ENCODE measurements around the gene TAPBPL.
"Not testable (repeated sequence)": the region's sequence is repeated elsewhere in the genome, so short reads cannot be mapped to it uniquely, and the experiment has no call there.

Gene TAPBPL

DNA sequence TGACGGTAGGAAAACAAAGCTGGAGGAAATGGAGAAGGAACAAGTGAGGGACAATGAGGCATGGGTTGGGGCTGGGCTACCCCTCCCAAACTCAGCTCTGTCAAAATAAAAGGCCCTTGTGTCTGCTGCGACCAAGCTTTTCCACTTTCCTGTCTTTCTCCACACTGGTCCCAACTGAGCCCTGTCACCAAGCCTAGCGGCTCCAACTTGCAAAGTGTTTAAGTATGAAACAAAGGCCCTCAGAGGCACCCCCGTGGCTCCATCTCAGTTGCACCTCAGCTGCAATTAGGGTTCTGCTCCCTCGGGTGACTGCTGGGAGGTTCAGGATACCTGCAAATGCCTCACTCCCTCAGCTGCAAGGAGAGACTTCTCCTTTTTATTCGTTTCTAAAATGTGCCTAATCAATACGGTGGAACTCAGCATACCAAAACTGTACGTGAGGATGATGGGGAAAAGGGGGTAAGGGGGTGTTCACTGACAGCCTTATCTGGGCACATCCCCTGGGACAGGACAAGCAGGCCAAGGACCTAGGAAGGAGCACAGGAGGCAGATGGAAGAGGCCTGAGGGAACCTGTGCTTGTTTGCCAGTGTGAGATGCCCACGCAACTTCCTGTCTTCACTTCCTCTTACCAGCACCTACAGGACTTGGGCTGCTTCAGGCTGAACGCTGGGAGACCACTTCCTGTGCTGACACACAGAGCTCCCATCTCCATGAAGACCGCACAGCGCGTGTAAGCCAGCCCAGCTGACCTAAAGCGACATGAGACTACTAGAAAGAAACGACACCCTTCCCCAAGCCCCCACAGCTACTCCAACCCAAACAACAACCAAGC lies 9.8 kb downstream of the TAPBPL start:
- peak; percentile 93 for ATAC-seq (replicated peaks)
- H3K27me3 Mint-ChIP-seq = no peaks in the 10 kb centered on the region
- peaks cover 67 to 73% of the 10 kb centered on the region in 2 donors for H3K4me1 Mint-ChIP-seq (ENCODE audit: low read depth in 2 of 2)
- peak; percentile 72 to 73 (median 73) for DNase-seq
- peak overlapping the region; percentile 73 to 83 for H3K4me3 Mint-ChIP-seq
- H3K36me3 Mint-ChIP-seq (ENCODE audit: insufficient read depth) = peaks cover 94% of the 10 kb centered on the region
- H3K27ac Mint-ChIP-seq = peak overlapping the region; percentile 97
- no peaks in the 10 kb centered on the region for H3K9me3 Mint-ChIP-seq

DNA sequence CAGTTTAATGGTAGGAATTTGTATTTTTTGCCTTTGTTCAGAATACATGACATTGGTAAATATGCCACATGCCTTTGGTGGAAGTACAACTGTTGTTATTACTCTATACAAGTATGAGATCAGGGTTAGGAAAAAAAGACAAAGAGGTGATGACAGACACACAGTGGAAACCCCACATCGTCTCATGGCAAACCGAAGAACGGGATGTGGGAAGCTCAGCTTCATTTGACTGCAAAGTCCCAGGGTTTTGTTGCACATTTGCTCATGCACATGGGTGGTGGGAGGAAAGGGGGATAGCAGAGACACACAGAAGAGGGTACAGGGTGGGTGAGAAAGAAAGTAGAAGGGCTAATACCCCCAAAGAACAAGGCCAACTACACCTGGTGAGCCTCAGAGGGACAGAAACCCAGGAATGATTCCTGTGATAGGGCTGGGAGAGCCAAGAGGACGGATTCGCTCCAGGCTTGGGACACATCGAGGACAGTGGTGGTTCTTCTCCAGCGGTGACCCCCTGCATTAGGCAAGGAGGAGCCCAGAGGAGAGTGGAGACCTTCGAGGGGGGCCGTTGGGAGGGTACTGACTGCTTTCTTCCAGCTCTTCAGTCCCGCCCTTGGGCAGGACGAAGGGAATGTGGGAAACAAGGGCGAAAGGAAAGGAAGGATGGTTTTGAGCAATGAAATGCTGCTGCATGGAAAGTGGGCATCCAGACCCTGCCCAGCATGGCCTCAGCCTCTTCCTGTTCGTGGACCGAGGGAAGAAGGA lies 10.6 kb downstream of the TAPBPL start:
- Mint-ChIP-seq H3K27ac (peak overlapping the region; percentile 97), H3K27me3 (no peaks in the 10 kb centered on the region), H3K4me1 (ENCODE audit: low read depth in 2 of 2) (peaks cover 71 to 73% of the 10 kb centered on the region in 2 donors), H3K36me3 (ENCODE audit: insufficient read depth) (peaks cover 90% of the 10 kb centered on the region), H3K4me3 (peak overlapping the region; percentile 73 to 83), H3K9me3 (no peaks in the 10 kb centered on the region)
- ATAC-seq (replicated peaks) = peak; percentile 35
- DNase-seq = no peak

DNA sequence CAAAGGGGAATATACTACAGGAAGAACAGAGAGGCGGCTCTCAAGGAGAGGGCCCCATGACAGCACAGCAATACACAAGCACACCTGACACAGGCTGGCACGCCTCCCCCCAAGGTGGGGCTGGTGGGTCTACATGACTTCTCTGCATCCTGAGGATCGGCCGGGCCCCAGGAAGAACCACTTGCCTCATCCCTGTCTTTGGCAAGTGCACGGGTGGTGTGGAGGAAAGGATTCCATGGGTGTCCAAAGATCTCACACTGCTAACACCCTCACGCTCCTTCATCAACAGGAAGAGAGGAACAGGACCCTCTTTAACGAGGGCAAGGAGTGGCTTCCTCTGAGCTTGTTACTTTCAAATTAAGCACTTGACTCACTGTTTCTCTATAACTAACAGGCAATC lies 11.4 kb downstream of the TAPBPL start:
- peak overlapping the region; percentile 97 for H3K27ac Mint-ChIP-seq
- ATAC-seq (replicated peaks) = no peak
- H3K36me3 Mint-ChIP-seq (ENCODE audit: insufficient read depth) = peaks cover 86% of the 10 kb centered on the region
- no peaks in the 10 kb centered on the region for H3K27me3 Mint-ChIP-seq
- no peaks in the 10 kb centered on the region for H3K9me3 Mint-ChIP-seq
- DNase-seq = peak in 1 of 3 experiments; percentile 19
- peaks cover 76 to 78% of the 10 kb centered on the region in 2 donors for H3K4me1 Mint-ChIP-seq (ENCODE audit: low read depth in 2 of 2)
- peak overlapping the region; percentile 73 to 83 for H3K4me3 Mint-ChIP-seq

DNA sequence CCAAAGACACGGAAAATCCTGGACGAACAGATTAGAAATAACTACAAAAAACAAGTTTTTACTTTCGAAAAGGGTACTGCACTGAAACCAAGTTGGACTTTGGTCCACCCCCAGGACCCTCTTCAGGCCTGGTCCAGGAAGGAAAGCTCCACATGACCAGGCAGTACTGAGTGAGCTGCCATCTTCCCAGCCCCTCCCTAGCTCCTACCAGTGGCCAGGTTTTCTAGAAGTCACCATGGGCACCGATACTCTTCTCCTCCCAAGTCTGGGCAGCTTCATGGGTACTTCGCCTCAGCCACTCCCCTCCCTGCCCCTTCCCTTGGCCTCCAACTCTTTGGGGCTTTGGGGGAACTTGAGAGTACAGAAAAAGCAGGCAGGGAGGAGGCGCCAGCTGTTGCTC lies 12.0 kb downstream of the TAPBPL start:
- Mint-ChIP-seq H3K4me1 (ENCODE audit: low read depth in 2 of 2) (peaks cover 78% of the 10 kb centered on the region in 2 donors), H3K27me3 (no peaks in the 10 kb centered on the region), H3K9me3 (no peaks in the 10 kb centered on the region), H3K4me3 (peak overlapping the region; percentile 73 to 83), H3K27ac (peak overlapping the region; percentile 97), H3K36me3 (ENCODE audit: insufficient read depth) (peaks cover 81% of the 10 kb centered on the region)
- ATAC-seq (replicated peaks) = no peak
- no peak for DNase-seq

DNA sequence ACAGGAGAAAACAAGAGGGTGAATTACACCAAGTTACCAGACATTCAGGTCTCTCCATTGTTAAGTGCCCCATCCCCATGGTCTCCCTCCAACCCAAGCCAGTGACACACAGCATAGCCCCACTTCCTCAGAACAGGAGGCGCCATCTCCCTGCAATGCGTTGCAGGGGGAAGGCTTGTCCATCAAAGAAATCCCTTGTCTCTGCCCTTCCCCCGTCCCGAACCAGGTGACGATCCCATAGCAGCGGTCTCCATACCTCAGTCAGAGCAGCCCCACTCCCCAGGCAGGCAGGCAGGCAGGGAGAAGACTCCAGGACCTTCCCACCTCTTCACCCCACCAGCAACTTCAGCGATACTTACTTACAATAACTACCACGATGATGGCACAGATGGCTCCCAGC lies 12.7 kb downstream of the TAPBPL start:
- H3K4me1 Mint-ChIP-seq (ENCODE audit: low read depth in 2 of 2) = peaks cover 79 to 80% of the 10 kb centered on the region in 2 donors
- H3K27ac Mint-ChIP-seq = peak overlapping the region; percentile 97
- DNase-seq = no peak
- H3K36me3 Mint-ChIP-seq (ENCODE audit: insufficient read depth) = peaks cover 82% of the 10 kb centered on the region
- H3K9me3 Mint-ChIP-seq = no peaks in the 10 kb centered on the region
- peak overlapping the region; percentile 73 to 83 for H3K4me3 Mint-ChIP-seq
- no peak for ATAC-seq (replicated peaks)
- no peaks in the 10 kb centered on the region for H3K27me3 Mint-ChIP-seq

DNA sequence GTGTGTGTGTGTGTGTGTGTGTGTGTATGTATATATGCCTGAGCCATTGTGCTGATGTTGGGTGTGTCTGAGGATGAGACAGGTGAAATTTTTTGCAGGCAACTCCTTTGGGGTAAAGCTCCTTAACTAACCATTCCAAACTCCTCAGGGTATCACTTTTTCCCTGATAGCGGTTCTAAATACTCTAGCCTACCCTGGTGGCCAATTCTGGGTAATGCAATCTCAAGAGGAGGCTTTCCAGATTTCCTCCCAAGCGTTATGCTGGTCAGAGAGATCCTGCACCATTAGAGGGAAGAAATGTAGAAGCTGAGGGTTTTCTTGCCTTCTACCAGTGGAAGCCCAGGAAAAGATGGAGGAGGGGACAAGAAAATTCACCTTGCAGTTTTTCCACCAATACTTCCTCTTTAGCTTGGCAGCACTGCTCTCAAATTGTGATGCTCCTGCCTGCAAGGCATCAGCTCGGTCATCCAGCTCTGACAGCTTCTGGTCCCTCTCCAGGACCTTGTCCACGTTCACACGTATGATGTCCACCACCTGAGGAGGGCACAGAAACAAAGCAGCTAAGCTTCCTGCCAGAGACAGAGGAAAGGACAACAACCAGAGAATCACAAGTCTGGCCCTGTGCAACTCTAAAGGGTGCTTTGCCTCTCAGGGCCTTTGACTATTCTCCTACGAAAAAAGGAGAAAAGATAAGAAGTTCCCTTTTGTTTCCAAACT lies 13.8 kb downstream of the TAPBPL start:
- Mint-ChIP-seq H3K27ac (peak overlapping the region; percentile 78 to 97), H3K36me3 (ENCODE audit: insufficient read depth) (peaks cover 83% of the 10 kb centered on the region), H3K4me3 (peak overlapping the region; percentile 21 to 52), H3K27me3 (no peaks in the 10 kb centered on the region), H3K4me1 (ENCODE audit: low read depth in 2 of 2) (peaks cover 79 to 82% of the 10 kb centered on the region in 2 donors), H3K9me3 (no peaks in the 10 kb centered on the region)
- DNase-seq (peak in 2 of 3 experiments; percentile 37 to 62), ATAC-seq (replicated peaks) (no peak)

DNA sequence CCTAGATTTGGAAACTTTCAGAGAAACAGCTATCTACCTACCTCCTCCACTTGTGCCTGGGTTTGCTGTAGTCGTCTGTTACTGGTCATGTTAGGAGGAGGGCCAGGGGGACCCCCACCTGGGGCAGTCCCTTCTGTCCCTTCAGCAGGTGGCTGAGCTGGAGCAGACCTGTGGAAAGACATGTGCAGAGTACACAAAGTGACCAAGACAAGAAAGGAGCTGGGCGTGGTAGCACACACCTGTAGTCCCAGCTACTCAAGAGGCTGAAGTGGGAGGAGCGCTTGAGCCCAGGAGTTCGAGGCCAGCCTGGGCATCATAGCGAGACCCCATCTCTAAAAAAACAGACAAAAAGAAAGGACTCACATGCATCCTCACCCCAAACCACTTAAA lies 14.3 kb downstream of the TAPBPL start:
- Mint-ChIP-seq H3K27ac (peak overlapping the region; percentile 78 to 89), H3K4me1 (ENCODE audit: low read depth in 2 of 2) (peaks cover 77 to 80% of the 10 kb centered on the region in 2 donors), H3K4me3 (peak overlapping the region in 1 of 2 donors; percentile 21), H3K36me3 (ENCODE audit: insufficient read depth) (peaks cover 81% of the 10 kb centered on the region), H3K27me3 (no peaks in the 10 kb centered on the region), H3K9me3 (no peaks in the 10 kb centered on the region)
- ATAC-seq (replicated peaks) (no peak), DNase-seq (no peak)

DNA sequence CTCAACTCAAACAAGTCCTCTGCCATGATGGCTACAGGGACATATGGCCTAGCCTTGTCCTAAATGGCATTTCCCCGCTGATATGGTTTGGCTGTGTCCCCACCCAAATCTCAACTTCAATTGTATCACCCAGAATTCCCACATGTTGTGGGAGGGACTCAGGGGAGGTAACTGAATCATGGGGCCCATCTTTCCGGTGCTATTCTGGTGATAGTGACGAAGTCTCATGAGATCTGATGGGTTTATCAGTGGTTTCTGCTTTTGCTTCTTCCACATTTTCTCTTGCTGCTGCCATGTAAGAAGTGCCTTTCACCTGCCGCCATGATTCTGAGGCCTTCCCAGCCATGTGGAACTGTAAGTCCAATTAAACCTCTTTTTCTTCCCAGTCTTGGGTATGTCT lies 14.9 kb downstream of the TAPBPL start:
- Mint-ChIP-seq H3K36me3 (ENCODE audit: insufficient read depth) (peaks cover 80% of the 10 kb centered on the region), H3K27ac (peak overlapping the region; percentile 78 to 89), H3K4me3 (peak overlapping the region in 1 of 2 donors; percentile 20), H3K4me1 (ENCODE audit: low read depth in 2 of 2) (peaks cover 75 to 77% of the 10 kb centered on the region in 2 donors)
- H3K27me3 Mint-ChIP-seq; DNase-seq; ATAC-seq (replicated peaks); H3K9me3 Mint-ChIP-seq: not testable (repeated sequence)

DNA sequence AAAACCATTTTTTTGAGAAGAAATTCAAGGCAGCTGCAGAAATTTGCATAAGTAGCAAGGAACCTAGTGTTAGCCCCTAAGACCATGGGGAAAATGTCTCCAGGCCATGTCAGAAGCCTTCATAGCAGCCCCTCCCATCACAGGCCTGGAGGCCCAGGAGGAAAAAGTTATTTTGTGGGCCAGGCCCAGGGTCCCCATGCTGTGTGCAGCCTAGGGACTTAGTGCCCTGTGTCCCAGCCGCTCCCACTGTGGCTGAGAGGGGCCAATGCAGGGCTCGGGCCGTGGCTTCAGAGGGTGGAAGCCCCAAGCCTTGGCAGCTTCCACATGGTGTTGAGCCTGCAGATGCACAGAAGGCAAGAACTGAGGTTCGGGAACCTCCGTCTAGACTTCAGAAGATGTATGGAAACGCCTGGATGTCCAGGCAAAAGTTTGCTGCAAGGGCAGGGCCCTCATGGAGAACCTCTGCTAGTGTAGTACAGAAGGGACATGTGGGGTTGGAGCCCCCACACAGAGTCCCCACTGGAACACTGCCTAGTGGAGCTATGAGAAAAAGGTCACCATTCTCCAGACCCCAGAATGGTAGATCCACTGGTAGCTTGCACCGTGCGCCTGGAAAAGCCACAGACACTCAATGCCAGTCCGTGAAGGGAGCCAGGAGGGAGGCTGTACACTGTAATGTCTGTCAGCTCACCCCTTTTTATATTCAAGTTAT lies 15.9 kb downstream of the TAPBPL start:
- H3K27me3 Mint-ChIP-seq; DNase-seq; H3K9me3 Mint-ChIP-seq; ATAC-seq (replicated peaks): not testable (repeated sequence)
- Mint-ChIP-seq H3K4me1 (ENCODE audit: low read depth in 2 of 2) (peaks cover 65 to 68% of the 10 kb centered on the region in 2 donors), H3K27ac (peak overlapping the region; percentile 89), H3K36me3 (ENCODE audit: insufficient read depth) (peaks cover 72% of the 10 kb centered on the region), H3K4me3 (peak overlapping the region; percentile 88 to 89)

DNA sequence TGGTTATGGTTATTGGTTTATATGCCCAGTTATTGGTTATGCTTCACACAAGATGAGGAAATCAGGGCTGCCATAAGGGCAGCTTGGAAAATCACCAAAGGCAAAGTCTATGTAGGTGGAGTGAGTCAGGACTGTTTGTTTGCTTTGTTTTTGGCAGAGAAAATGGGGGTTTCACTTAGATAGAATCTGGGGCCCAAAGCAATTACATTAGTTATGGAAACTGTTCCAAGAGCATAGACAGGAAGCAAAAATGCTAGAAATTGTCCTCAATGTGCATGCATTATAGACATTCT lies 16.4 kb downstream of the TAPBPL start:
- ATAC-seq (replicated peaks) = no peak
- peak overlapping the region; percentile 89 for H3K27ac Mint-ChIP-seq
- DNase-seq = no peak
- no peaks in the 10 kb centered on the region for H3K9me3 Mint-ChIP-seq
- H3K27me3 Mint-ChIP-seq = no peaks in the 10 kb centered on the region
- H3K4me3 Mint-ChIP-seq = peak overlapping the region; percentile 88 to 89
- H3K36me3 Mint-ChIP-seq (ENCODE audit: insufficient read depth) = peaks cover 69% of the 10 kb centered on the region
- H3K4me1 Mint-ChIP-seq (ENCODE audit: low read depth in 2 of 2) = peaks cover 60 to 63% of the 10 kb centered on the region in 2 donors

DNA sequence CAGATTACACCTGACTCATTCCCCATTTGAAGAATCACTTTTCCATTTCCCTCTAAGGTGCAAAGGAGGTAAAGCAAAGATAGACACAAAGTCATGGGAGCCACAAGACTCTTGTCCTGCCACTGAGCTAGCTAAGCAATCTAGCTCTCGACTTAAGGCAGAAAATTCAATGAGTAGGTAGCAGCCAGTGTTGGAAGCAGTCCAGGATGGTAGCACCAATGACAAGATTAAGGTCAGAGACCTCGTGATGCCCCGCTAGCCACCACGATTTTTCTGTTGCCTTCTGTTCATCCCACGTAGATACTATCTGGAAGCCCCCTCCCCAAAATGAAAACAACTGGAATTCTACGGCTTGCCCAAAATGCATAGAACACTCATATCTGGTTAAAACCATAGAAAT lies 17.2 kb downstream of the TAPBPL start:
- DNase-seq = no peak
- no peaks in the 10 kb centered on the region for H3K27me3 Mint-ChIP-seq
- peaks cover 53 to 55% of the 10 kb centered on the region in 2 donors for H3K4me1 Mint-ChIP-seq (ENCODE audit: low read depth in 2 of 2)
- H3K36me3 Mint-ChIP-seq (ENCODE audit: insufficient read depth) = peaks cover 62% of the 10 kb centered on the region
- no peak for ATAC-seq (replicated peaks)
- no peaks in the 10 kb centered on the region for H3K9me3 Mint-ChIP-seq
- peak overlapping the region; percentile 89 for H3K27ac Mint-ChIP-seq
- H3K4me3 Mint-ChIP-seq = peak overlapping the region; percentile 88 to 89

DNA sequence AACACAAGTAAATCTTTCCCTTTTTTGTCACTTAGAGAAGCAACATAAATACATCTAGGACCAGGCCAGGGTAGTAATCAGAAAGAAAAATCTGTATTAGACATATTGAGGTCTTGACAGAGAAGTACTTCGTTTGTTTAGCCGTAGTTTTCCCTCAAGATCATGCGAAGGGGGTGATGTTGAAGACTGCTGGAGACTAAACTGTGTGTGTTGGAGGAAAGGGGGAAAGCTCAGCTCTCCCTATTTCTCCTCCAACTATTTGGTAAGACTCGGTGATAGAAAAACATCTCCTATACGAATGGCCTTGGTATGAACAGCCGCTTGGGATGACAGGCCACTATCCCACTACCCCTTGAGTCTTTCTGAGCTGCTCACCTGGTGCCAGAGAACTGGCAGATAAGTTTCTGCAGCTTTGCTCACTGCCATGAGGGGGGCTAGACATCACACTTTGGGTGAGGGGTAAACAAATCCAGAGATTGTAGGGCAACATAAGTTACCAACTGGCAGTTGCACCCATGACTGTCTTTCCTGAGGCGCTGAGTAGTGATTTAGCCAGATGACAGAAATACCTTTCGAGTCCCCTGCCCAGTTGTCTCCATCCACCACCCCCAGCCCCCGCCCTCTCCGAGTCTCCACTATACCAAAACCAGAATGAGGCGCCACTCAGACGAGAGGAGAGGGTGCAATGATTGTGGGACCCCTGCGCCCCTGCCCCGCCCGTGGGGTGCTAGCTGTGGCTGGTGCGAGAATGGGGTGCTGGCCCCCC lies 17.9 kb downstream of the TAPBPL start:
- DNase-seq (no peak), ATAC-seq (replicated peaks) (no peak)
- H3K27me3 Mint-ChIP-seq = no peaks in the 10 kb centered on the region
- H3K4me1 Mint-ChIP-seq (ENCODE audit: low read depth in 2 of 2) = peaks cover 46 to 48% of the 10 kb centered on the region in 2 donors
- peak overlapping the region; percentile 89 for H3K27ac Mint-ChIP-seq
- peaks cover 55% of the 10 kb centered on the region for H3K36me3 Mint-ChIP-seq (ENCODE audit: insufficient read depth)
- no peaks in the 10 kb centered on the region for H3K9me3 Mint-ChIP-seq
- H3K4me3 Mint-ChIP-seq = peak overlapping the region; percentile 88 to 89
